ENCODE measurements around the gene LBR. TPM values are rescaled to one million over a fixed set of nuclear protein-coding genes. Genes with fewer than 3 reads are reported as not detected.

The LBR gene
- total and polyA plus RNA-seq, 2 of the 4 experiments (the other 2 are of a cell fraction): 21.3 to 24.9 TPM

DNA sequence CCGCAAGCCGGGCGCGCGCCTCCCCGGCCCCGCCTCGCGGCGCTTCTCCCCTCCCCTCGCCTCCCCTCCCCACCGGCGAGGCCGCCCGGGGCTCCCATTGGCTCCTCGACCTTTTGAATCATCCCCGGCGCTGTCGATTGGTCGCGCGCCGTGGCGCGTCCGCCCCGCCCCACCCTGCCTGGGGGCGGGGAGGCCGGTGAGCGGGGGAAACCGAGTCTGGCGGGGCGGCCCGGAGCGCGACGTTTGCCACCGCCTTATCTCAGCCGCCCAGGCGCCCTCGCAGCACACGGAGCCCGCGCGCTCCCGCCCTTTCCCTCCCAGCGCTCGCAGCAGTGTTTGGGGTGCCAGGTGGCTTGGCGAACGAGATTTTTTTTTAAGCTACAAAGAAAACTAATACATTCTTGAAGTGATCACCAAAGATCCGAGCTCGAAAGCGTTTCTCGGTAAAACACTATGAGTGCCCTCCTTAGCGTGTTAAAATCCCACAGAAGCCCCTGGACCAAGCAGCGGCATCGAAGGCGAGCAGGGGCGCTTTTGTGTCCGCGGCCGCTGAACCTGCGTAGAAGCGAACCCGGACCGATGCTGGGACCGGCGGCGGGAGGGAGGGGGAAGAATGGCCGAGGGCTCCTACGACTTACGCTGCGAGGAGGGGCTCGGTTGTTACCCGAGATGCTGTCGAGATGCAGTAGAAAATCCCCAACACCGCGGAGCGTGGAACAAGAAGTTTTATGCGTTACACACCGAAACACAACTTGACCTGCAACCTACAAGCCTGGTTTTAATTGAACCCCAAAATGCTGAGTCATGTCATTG lies 436 bp upstream of the LBR start (continued):
- peak; percentile 20; the same call in 1 of the 2 replicates for TF ChIP-seq FOS (IDR thresholded peaks at IDR 0.05; ENCODE audit: low read depth, low read length)
- no peak; the same call in 1 of the 2 replicates for TF ChIP-seq MXI1 (IDR thresholded peaks at IDR 0.05; ENCODE audit: borderline replicate concordance, low read depth, low read length)

GRCh38 chr1:225426395-225427234 lies 1.2 kb downstream of the LBR start:
- Histone ChIP-seq H3K9me1 (ENCODE audit: insufficient read depth, low read length) (peaks cover 12% of the 10 kb centered on the region), H3K14ac (replicated peaks; ENCODE audit: low read depth, low read length) (peak overlapping the region; percentile 79), H3K4ac (ENCODE audit: low read depth, low read length) (peak overlapping the region; percentile 57), H4K20me1 (ENCODE audit: insufficient read depth, low read length) (peaks cover 31% of the 10 kb centered on the region; the same call in 1 of the 2 replicates), H2BK15ac (ENCODE audit: low read depth, low read length) (no peak overlapping the region), H3K27ac (ENCODE audit: insufficient read depth, low read length) (peak overlapping the region; percentile 66), H3K9ac (ENCODE audit: low read depth, low read length) (peak overlapping the region; percentile 70), H3K4me2 (ENCODE audit: low read depth, low read length) (peak overlapping the region; percentile 80), H2BK120ac (ENCODE audit: low read depth, low read length) (peak overlapping the region; percentile 18; the same call in 1 of the 2 replicates), H4K91ac (ENCODE audit: insufficient read depth, low read depth, low read length) (no peak overlapping the region), H3K23ac (ENCODE audit: low read depth, low read length) (peak overlapping the region; percentile 86), H3K18ac (ENCODE audit: low read depth, low read length) (no peak overlapping the region), H3K4me3 (ENCODE audit: insufficient read depth, low read depth, low read length) (peak overlapping the region; percentile 93), H4K5ac (ENCODE audit: low read depth, low read length) (no peak overlapping the region), H3K4me1 (ENCODE audit: control insufficient read depth, insufficient read depth, low read length) (peaks cover 16% of the 10 kb centered on the region), H3K36me3 (ENCODE audit: control insufficient read depth, insufficient read depth, low read length) (no peaks in the 10 kb centered on the region), H2AK5ac (ENCODE audit: low read depth, low read length) (peak overlapping the region; percentile 7; the same call in 1 of the 2 replicates), H4K8ac (ENCODE audit: low read depth in 2 of 2, low read length in 2 of 2) (peak overlapping the region in 1 of 2 experiments; percentile 5; a peak in 1 of 4 replicates), H2AFZ (replicated peaks; ENCODE audit: low read length, poor library complexity) (peak overlapping the region; percentile 95), H2AK9ac (replicated peaks; ENCODE audit: low read depth, low read length, poor library complexity) (peak overlapping the region; percentile 84), H3K56ac (ENCODE audit: extremely low read depth, insufficient read depth, low read length) (peak overlapping the region; percentile 44; the same call in 1 of the 2 replicates), H2BK20ac (ENCODE audit: low read depth, low read length) (no peak overlapping the region), H3K9me3 (ENCODE audit: control insufficient read depth, insufficient read depth, low read length) (no peaks in the 10 kb centered on the region), H3K27me3 (ENCODE audit: control insufficient read depth, insufficient read depth, low read length) (no peaks in the 10 kb centered on the region), H3K79me1 (ENCODE audit: low read depth in 1 of 2, low read length in 2 of 2) (peaks cover 18 to 49% of the 10 kb centered on the region in 2 experiments), H2BK5ac (ENCODE audit: low read depth, low read length, poor library complexity, severe bottlenecking) (no peak overlapping the region)
- intact Hi-C loops (cut with micrococcal nuclease): no loop called here
- BruUV-seq (replicated peaks): TSS peak; percentile 23
- ChIA-PET POLR2A (ENCODE audit: unreplicated experiment) (no interaction called here), CTCF (interaction anchor here (0.6 kb wide), 1 partner anchor 868 kb away, joined by 4 read pairs; no protein-coding TSS in a partner anchor)
- WGBS, 2 experiments (ENCODE audit: extremely low coverage in 2 of 2, insufficient read length in 1 of 2): 1% methylated on average over 26 of the region's 36 CpGs; no CpG with 5 or more reads in 1 of the 2 experiments
- in situ Hi-C loops (cut with MboI; ENCODE audit: low sequenced_read_pairs): no loop called here
- ATAC-seq (ENCODE audit: low read depth) (no peak), DNase-seq (peak; percentile 27)
- dilution Hi-C loops (cut with HindIII; ENCODE audit: low sequenced_read_pairs, unreplicated experiment): no loop called here
- no peak for TF ChIP-seq MXI1 (IDR thresholded peaks at IDR 0.05; ENCODE audit: borderline replicate concordance, low read depth, low read length)
- TF ChIP-seq CEBPB (IDR thresholded peaks at IDR 0.05; ENCODE audit: low read depth, low read length): 0 out of 2 replicates have a peak, but pooled peaks have one; percentile 2
- TF ChIP-seq, protein P1, sequence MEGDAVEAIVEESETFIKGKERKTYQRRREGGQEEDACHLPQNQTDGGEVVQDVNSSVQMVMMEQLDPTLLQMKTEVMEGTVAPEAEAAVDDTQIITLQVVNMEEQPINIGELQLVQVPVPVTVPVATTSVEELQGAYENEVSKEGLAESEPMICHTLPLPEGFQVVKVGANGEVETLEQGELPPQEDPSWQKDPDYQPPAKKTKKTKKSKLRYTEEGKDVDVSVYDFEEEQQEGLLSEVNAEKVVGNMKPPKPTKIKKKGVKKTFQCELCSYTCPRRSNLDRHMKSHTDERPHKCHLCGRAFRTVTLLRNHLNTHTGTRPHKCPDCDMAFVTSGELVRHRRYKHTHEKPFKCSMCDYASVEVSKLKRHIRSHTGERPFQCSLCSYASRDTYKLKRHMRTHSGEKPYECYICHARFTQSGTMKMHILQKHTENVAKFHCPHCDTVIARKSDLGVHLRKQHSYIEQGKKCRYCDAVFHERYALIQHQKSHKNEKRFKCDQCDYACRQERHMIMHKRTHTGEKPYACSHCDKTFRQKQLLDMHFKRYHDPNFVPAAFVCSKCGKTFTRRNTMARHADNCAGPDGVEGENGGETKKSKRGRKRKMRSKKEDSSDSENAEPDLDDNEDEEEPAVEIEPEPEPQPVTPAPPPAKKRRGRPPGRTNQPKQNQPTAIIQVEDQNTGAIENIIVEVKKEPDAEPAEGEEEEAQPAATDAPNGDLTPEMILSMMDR (conservative IDR thresholded peaks at IDR 0.05; ENCODE audit: low read depth, low read length): no peak
- 0 out of 2 replicates have a peak, but pooled peaks have one; percentile 18 for TF ChIP-seq BHLHE40 (IDR thresholded peaks at IDR 0.05; ENCODE audit: low read depth, low read length)
- no peak for TF ChIP-seq USF2 (IDR thresholded peaks at IDR 0.05; ENCODE audit: low read depth, low read length)

Measured in IMR-90 (cell line).